Breast epithelium (tissue), 4 donors: ENCODE measurements around the gene DMD. TPM values are rescaled to one million over a fixed set of nuclear protein-coding genes. Genes with fewer than 3 reads are reported as not detected.

Source experiments
- DNase-seq, 2 donors: peaks; one replicate each; pipeline ENCODE4 v3.0.0-alpha.2; 2019; ENCODE audit warnings: low spot score in 2 of 2
- H3K27ac ChIP-seq, 2 donors: fragments of 200-600 bp; sonication (generic) in 1 of 2; one replicate each; pipeline ENCODE4 v1.5.1; 2016 to 2019; ENCODE audit warnings: mild to moderate bottlenecking in 1 of 2
- H3K27me3 ChIP-seq, 2 donors: fragments of 200-600 bp; sonication (generic) in 1 of 2; one replicate each; pipeline versions ENCODE4 v1.5.1 to v1.6.0; 2017 to 2019; ENCODE audit warnings: control low read depth in 1 of 2, mild to moderate bottlenecking in 1 of 2
- H3K36me3 ChIP-seq: fragments of 200-600 bp; one replicate; pipeline ENCODE4 v1.5.1; 2019
- H3K4me1 ChIP-seq, 2 donors: fragments of 200-600 bp; sonication (generic); one replicate each; pipeline ENCODE4 v1.5.1; 2016 to 2019; ENCODE audit warnings: control low read depth in 1 of 2
- H3K4me3 ChIP-seq, 3 donors: fragments of 200-600 bp; sonication (generic); 1 replicate in 2 of 3; 2 replicates in 1 of 3; pipeline ENCODE4 v1.5.1; 2016 to 2019; ENCODE audit warnings: mild to moderate bottlenecking in 3 of 3, moderate library complexity in 2 of 3
- H3K9me3 ChIP-seq, 2 donors: fragments of 200-600 bp; sonication (generic) in 1 of 2; one replicate each; pipeline ENCODE4 v1.5.1; 2016 to 2019; ENCODE audit warnings: control low read depth in 1 of 2
- CTCF ChIP-seq, 3 donors: fragments of 450-650 bp; IDR thresholded peaks; one replicate each; pipeline ENCODE4 v1.5.1; 2016 to 2017; ENCODE audit warnings: antibody characterized with exemption in 3 of 3, mild to moderate bottlenecking in 3 of 3, moderate library complexity in 3 of 3
- POLR2A ChIP-seq: fragments of 450-650 bp; IDR thresholded peaks from one replicate; pipeline ENCODE4 v1.6.1; 2016; ENCODE audit warnings: antibody characterized with exemption, mild to moderate bottlenecking, moderate library complexity
- POLR2AphosphoS5 ChIP-seq, 3 donors: sonication (generic); formaldehyde crosslinking; IDR thresholded peaks; one replicate each; pipeline ENCODE4 v1.6.1; 2017; ENCODE audit warnings: antibody characterized with exemption in 3 of 3
- intact Hi-C: fragments of 100-400 bp; cut with DNase I; formaldehyde crosslinking; loops from one replicate; pipeline ENCODE4 v1.15.1; 2023; ENCODE audit warnings: low total_unique reads
- total RNA-seq, 3 donors: library from RNA; depleted of rRNA; stranded (reverse); fragments of >200 nt; gene quantifications; one replicate each; pipeline ENCODE4 v1.1.0, GENCODE V29; 2016

The DMD gene
- total RNA-seq, 3 donors from 2014 or later: 57.0 to 135 (median 65.2) TPM

GRCh38 chrX:31227250-31227649 is 1984.1 kb downstream of the DMD start:
- TF ChIP-seq CTCF (IDR thresholded peaks at IDR 0.05) (no peak), POLR2A (no peak), POLR2AphosphoS5 (IDR thresholded peaks at IDR 0.05) (no peak)
- no peak for DNase-seq
- Histone ChIP-seq H3K9me3 (no peaks in the 10 kb centered on the region), H3K4me3 (no peak overlapping the region), H3K4me1 (no peaks in the 10 kb centered on the region), H3K27me3 (peaks cover 0 to 7% of the 10 kb centered on the region in 2 donors), H3K27ac (no peak overlapping the region), H3K36me3 (no peaks in the 10 kb centered on the region)
- intact Hi-C loops: no loop called here

GRCh38 chrX:31225819-31226218 is 1985.5 kb downstream of the DMD start:
- Histone ChIP-seq H3K4me3 (no peak overlapping the region), H3K9me3 (no peaks in the 10 kb centered on the region), H3K4me1 (no peaks in the 10 kb centered on the region), H3K27me3 (peaks cover 0 to 7% of the 10 kb centered on the region in 2 donors), H3K27ac (no peak overlapping the region), H3K36me3 (no peaks in the 10 kb centered on the region)
- TF ChIP-seq POLR2AphosphoS5 (IDR thresholded peaks at IDR 0.05) (no peak), POLR2A (no peak), CTCF (IDR thresholded peaks at IDR 0.05) (no peak)
- intact Hi-C loops: no loop called here
- no peak for DNase-seq

GRCh38 chrX:31224381-31225012 is 1986.9 kb downstream of the DMD start:
- Histone ChIP-seq H3K4me3 (no peak overlapping the region), H3K27me3 (peaks cover 0 to 13% of the 10 kb centered on the region in 2 donors), H3K36me3 (no peaks in the 10 kb centered on the region), H3K4me1 (no peaks in the 10 kb centered on the region), H3K9me3 (no peaks in the 10 kb centered on the region), H3K27ac (no peak overlapping the region)
- intact Hi-C loops: no loop called here
- no peak for TF ChIP-seq CTCF (IDR thresholded peaks at IDR 0.05)
- TF ChIP-seq POLR2A: no peak
- no peak for TF ChIP-seq POLR2AphosphoS5 (IDR thresholded peaks at IDR 0.05)
- DNase-seq: no peak

GRCh38 chrX:31223817-31224216 is 1987.5 kb downstream of the DMD start:
- Histone ChIP-seq H3K9me3 (no peaks in the 10 kb centered on the region), H3K4me3 (no peak overlapping the region), H3K27ac (no peak overlapping the region), H3K36me3 (no peaks in the 10 kb centered on the region), H3K27me3 (peaks cover 0 to 18% of the 10 kb centered on the region in 2 donors), H3K4me1 (no peaks in the 10 kb centered on the region)
- DNase-seq: no peak
- intact Hi-C loops: no loop called here
- TF ChIP-seq POLR2AphosphoS5 (IDR thresholded peaks at IDR 0.05) (no peak), POLR2A (no peak), CTCF (IDR thresholded peaks at IDR 0.05) (no peak)

GRCh38 chrX:31222946-31223345 is 1988.4 kb downstream of the DMD start:
- intact Hi-C loops: no loop called here
- no peaks in the 10 kb centered on the region for H3K9me3 ChIP-seq
- no peaks in the 10 kb centered on the region for H3K4me1 ChIP-seq
- no peaks in the 10 kb centered on the region for H3K36me3 ChIP-seq
- H3K27ac ChIP-seq: no peak overlapping the region
- TF ChIP-seq CTCF (IDR thresholded peaks at IDR 0.05) (no peak), POLR2A (no peak), POLR2AphosphoS5 (IDR thresholded peaks at IDR 0.05) (no peak)
- no peak overlapping the region for H3K4me3 ChIP-seq
- H3K27me3 ChIP-seq: peaks cover 0 to 15% of the 10 kb centered on the region in 2 donors
- no peak for DNase-seq
